Lower leg skin (tissue), 3 donors: ENCODE results near the gene GRIA1.

ENCODE experiments used
- CTCF ChIP-seq, 3 donors: fragments of 450-650 bp; IDR thresholded peaks; one replicate each; pipeline ENCODE4 v1.5.1; 2016; ENCODE audit warnings: antibody characterized with exemption in 3 of 3, mild to moderate bottlenecking in 3 of 3, moderate library complexity in 2 of 3
- POLR2A ChIP-seq, 2 donors: fragments of 450-650 bp; IDR thresholded peaks; one replicate each; pipeline ENCODE4 v1.6.1; 2016 to 2017; ENCODE audit warnings: antibody characterized with exemption in 2 of 2, mild to moderate bottlenecking in 1 of 2, moderate library complexity in 1 of 2

GRCh38 chr5:153629027-153629895, 138.8 kb downstream of the GRIA1 start:
- TF ChIP-seq CTCF (IDR thresholded peaks at IDR 0.05), result no peak
- no peak for TF ChIP-seq POLR2A (IDR thresholded peaks at IDR 0.05)
